Neutrophil (primary cell): ENCODE data around the gene C16orf92.

ENCODE experiments used
- H3K27ac ChIP-seq: fragments of 200-600 bp; sonication (generic); 2 replicates; pipeline ENCODE4 v1.5.1; 2016; ENCODE audit warnings: mild to moderate bottlenecking, moderate library complexity
- H3K27me3 ChIP-seq: fragments of 200-600 bp; sonication (generic); 2 replicates; pipeline ENCODE4 v1.6.0; 2016; ENCODE audit warnings: mild to moderate bottlenecking
- H3K36me3 ChIP-seq: fragments of 200-600 bp; sonication (generic); 2 replicates; pipeline ENCODE4 v1.5.1; 2017
- H3K4me1 ChIP-seq, 2 experiments: fragments of 200-600 bp in 1 of 2; sonication (generic) in 1 of 2; 1 replicate in 1 of 2; 2 replicates in 1 of 2; pipeline versions ENCODE4 v1.5.1 to v1.6.1; 2013 to 2016; ENCODE audit warnings: low read depth in 1 of 2, low read length in 1 of 2, mild to moderate bottlenecking in 1 of 2, moderate library complexity in 1 of 2; ENCODE audit not compliant: control insufficient read depth in 1 of 2, insufficient read depth in 1 of 2
- H3K4me3 ChIP-seq, 2 experiments: fragments of 200-600 bp in 1 of 2; sonication (generic) in 1 of 2; 1 replicate in 1 of 2; 2 replicates in 1 of 2; pipeline ENCODE4 v1.5.1; 2013 to 2016; ENCODE audit warnings: low read depth in 1 of 2, low read length in 1 of 2, mild to moderate bottlenecking in 1 of 2, moderate library complexity in 1 of 2
- H3K9me3 ChIP-seq: fragments of 200-600 bp; sonication (generic); 2 replicates; pipeline ENCODE4 v1.5.1; 2016
- CTCF ChIP-seq: fragments of 200-600 bp; sonication (generic); IDR thresholded peaks from 2 replicates; pipeline ENCODE4 v1.5.1; 2016; ENCODE audit warnings: antibody characterized with exemption

C16orf92 gene

DNA sequence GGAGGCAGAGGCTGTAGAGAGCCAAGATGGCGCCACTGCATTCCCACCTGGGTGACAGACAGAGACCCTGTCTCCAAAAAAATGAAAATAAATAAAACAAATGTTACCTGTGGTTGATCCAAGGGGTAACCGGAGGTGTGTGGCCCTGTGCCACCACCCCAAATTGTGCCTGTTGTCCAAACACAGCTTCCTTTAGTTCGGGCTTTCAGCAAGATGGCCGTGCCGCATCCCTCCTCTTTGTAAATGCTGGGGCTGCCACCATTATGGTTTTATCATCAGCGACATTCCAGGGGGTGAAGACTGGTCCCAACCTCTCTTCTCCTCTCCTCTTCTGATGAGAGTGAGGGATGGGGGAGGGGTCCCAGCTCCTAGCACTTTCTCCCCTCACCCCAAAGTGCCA lies at the start of gene C16orf92:
C16orf92 (plus strand) TSS at position 312 of the 400 bp plus-strand sequence. CDS start 143 bp downstream, outside the sequence.
- TF ChIP-seq CTCF = no peak
- Histone ChIP-seq H3K36me3 (no peaks in the 10 kb centered on the region), H3K4me3 (no peak within 1 kb of the TSS), H3K4me1 (peaks cover 12 to 14% of the 10 kb centered on the region in 2 experiments), H3K27me3 (peaks cover 33% of the 10 kb centered on the region), H3K27ac (no peak within 1 kb of the TSS), H3K9me3 (no peaks in the 10 kb centered on the region)

- H3K4me1 ChIP-seq = peaks cover 37 to 38% of the 10 kb centered on the region in 2 experiments
- peak within 1 kb of the TSS; percentile 88 for H3K27ac ChIP-seq
- TF ChIP-seq CTCF = peak; percentile 55
- no peaks in the 10 kb centered on the region for H3K27me3 ChIP-seq
- H3K36me3 ChIP-seq = peaks cover 14% of the 10 kb centered on the region
- H3K4me3 ChIP-seq = peak within 1 kb of the TSS; percentile 96 to 98
- H3K9me3 ChIP-seq = no peaks in the 10 kb centered on the region
Observed at GRCh38 chr16:29973384-29974246, 49.4 kb upstream of the C16orf92 start, which contains the start of gene TAOK2. TSS of gene TAOK2 (plus strand) at chr16:29973868. CDS start at chr16:29977773, 3,905 bp downstream.

DNA sequence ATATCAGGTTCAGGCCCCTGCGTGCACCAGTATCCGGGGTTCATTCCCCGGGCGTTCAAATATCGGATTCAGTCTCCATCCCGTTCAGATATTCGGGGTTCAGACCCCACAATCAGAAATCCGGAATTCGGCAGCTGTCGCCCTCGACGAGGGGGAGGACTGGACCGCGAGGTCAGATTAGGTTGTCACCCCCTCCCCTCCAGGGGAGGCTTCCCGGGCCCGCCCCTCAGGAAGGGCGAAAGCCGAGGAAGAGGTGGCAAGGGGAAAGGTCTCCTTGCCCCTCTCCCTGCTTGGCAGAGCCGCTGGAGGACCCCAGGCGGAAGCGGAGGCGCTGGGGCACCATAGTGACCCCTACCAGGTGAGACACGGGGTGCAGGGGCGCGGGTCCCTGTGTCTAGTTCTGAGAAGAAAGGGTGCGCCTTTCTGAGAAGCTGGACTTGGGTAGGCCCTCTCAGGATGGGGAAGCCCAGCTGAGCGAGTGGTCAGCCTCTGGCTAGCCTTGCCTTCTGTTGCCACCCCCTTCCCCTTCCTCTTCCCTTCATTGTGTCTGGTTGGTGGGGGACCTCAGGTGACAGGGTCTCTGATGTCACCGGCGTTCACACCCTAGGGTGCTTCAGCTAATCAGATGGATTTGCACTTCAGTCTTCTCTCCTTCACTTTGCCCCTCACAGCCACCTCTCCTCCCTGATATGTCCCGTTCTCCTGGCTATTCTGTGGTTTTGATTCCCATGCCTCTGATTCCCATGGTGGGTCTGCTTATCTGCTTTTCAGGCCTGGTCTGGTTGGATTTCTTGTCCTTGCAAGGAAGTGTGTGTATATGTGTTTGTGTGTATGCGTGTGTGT lies 48.5 kb upstream of the C16orf92 start:
- peaks cover 20% of the 10 kb centered on the region for H3K36me3 ChIP-seq
- H3K27ac ChIP-seq = peak overlapping the region; percentile 88
- H3K4me1 ChIP-seq = peaks cover 37 to 38% of the 10 kb centered on the region in 2 experiments
- H3K9me3 ChIP-seq = no peaks in the 10 kb centered on the region
- H3K4me3 ChIP-seq = peak overlapping the region; percentile 96 to 98
- TF ChIP-seq CTCF = no peak
- H3K27me3 ChIP-seq = no peaks in the 10 kb centered on the region

GRCh38 chr16:29975134-29975538 lies 47.9 kb upstream of the C16orf92 start:
- Histone ChIP-seq H3K27me3 (no peaks in the 10 kb centered on the region), H3K4me1 (peaks cover 37 to 38% of the 10 kb centered on the region in 2 experiments), H3K9me3 (no peaks in the 10 kb centered on the region), H3K36me3 (peaks cover 26% of the 10 kb centered on the region), H3K4me3 (peak overlapping the region; percentile 96 to 98), H3K27ac (peak overlapping the region; percentile 88)
- no peak for TF ChIP-seq CTCF

GRCh38 chr16:29975811-29976511 lies 47.0 kb upstream of the C16orf92 start:
- Histone ChIP-seq H3K4me1 (peaks cover 37 to 38% of the 10 kb centered on the region in 2 experiments), H3K27ac (peak overlapping the region; percentile 88), H3K9me3 (no peaks in the 10 kb centered on the region), H3K27me3 (no peaks in the 10 kb centered on the region), H3K36me3 (peaks cover 34% of the 10 kb centered on the region), H3K4me3 (no peak overlapping the region)
- no peak for TF ChIP-seq CTCF
